GM21576 (cell line): Measurements from ENCODE around the gene MAX.

Source experiments
- ATAC-seq: cut with Tn5 transposase; IDR thresholded peaks from one replicate; pipeline ENCODE4 v1.9.1; 2021; ENCODE audit warnings: mild to moderate bottlenecking, moderate library complexity; ENCODE audit not compliant: unreplicated experiment

The MAX gene

GRCh38 chr14:65102441-65103149 lies at the start of gene MAX:
MAX (minus strand) TSS chr14:65102517; CDS start chr14:65102339, 178 bp downstream.
- ATAC-seq: peak; percentile 86

- ATAC-seq: no peak
Observed at GRCh38 chr14:65151609-65151956, 49.3 kb upstream of the MAX start.

GRCh38 chr14:65150898-65151608 lies 48.7 kb upstream of the MAX start:
- ATAC-seq: no peak

GRCh38 chr14:65149116-65149515 lies 46.8 kb upstream of the MAX start:
- ATAC-seq: no peak

- no peak for ATAC-seq
Observed at GRCh38 chr14:65144170-65144569, 41.9 kb upstream of the MAX start.

- ATAC-seq: no peak
Observed at GRCh38 chr14:65142914-65143625, 40.8 kb upstream of the MAX start.

GRCh38 chr14:65142429-65142828 lies 40.1 kb upstream of the MAX start:
- no peak for ATAC-seq

GRCh38 chr14:65141523-65141922 lies 39.2 kb upstream of the MAX start:
- ATAC-seq: no peak

- no peak for ATAC-seq
Observed at GRCh38 chr14:65137648-65138307, 35.5 kb upstream of the MAX start.

- no peak for ATAC-seq
Observed at GRCh38 chr14:65134651-65135579, 32.6 kb upstream of the MAX start.

- ATAC-seq: no peak
Observed at GRCh38 chr14:65132855-65133254, 30.5 kb upstream of the MAX start.

- no peak for ATAC-seq
Observed at GRCh38 chr14:65131301-65131701, 29.0 kb upstream of the MAX start.

- no peak for ATAC-seq
Observed at GRCh38 chr14:65128096-65128495, 25.8 kb upstream of the MAX start.

- ATAC-seq: no peak
Observed at GRCh38 chr14:65117769-65118745, 15.7 kb upstream of the MAX start.

GRCh38 chr14:65115615-65116014 lies 13.3 kb upstream of the MAX start:
- no peak for ATAC-seq

- ATAC-seq: no peak
Observed at GRCh38 chr14:65110525-65110924, 8.2 kb upstream of the MAX start.

- no peak for ATAC-seq
Observed at GRCh38 chr14:65109357-65109756, 7.0 kb upstream of the MAX start.

- ATAC-seq: no peak
Observed at GRCh38 chr14:65107200-65107599, 4.9 kb upstream of the MAX start.

- no peak for ATAC-seq
Observed at GRCh38 chr14:65106736-65107135, 4.4 kb upstream of the MAX start.
